GM21619 (cell line): ENCODE measurements around the gene FER.
"Not testable (repeated sequence)": the region's sequence is repeated elsewhere in the genome, so short reads cannot be mapped to it uniquely, and the experiment has no call there.

Experiments used
- ATAC-seq: cut with Tn5 transposase; IDR thresholded peaks from one replicate; pipeline ENCODE4 v1.9.1; 2021; ENCODE audit not compliant: unreplicated experiment

Gene FER

GRCh38 chr5:108869066-108869465 lies 121.4 kb downstream of the FER start:
- ATAC-seq: no peak

GRCh38 chr5:108876451-108876850 lies 128.8 kb downstream of the FER start:
- no peak for ATAC-seq

GRCh38 chr5:108878756-108879155 lies 131.1 kb downstream of the FER start:
- ATAC-seq: no peak

- ATAC-seq: no peak
These were observed 133.4 kb downstream of the FER start for GRCh38 chr5:108881133-108881532.

GRCh38 chr5:108884736-108885135 lies 137.0 kb downstream of the FER start:
- no peak for ATAC-seq

GRCh38 chr5:108898257-108898656 lies 150.6 kb downstream of the FER start:
- ATAC-seq: no peak

GRCh38 chr5:108898707-108899106 lies 151.0 kb downstream of the FER start:
- ATAC-seq: no peak

- not testable (repeated sequence) for ATAC-seq
These were observed 151.5 kb downstream of the FER start for GRCh38 chr5:108899244-108899643.

GRCh38 chr5:108900668-108901067 lies 153.0 kb downstream of the FER start:
- ATAC-seq: no peak

GRCh38 chr5:108905805-108906204 lies 158.1 kb downstream of the FER start:
- peak; percentile 52 for ATAC-seq

- no peak for ATAC-seq
These were observed 162.9 kb downstream of the FER start for GRCh38 chr5:108910627-108911026.

- peak; percentile 62 for ATAC-seq
These were observed 163.4 kb downstream of the FER start for GRCh38 chr5:108911055-108911454.

GRCh38 chr5:108917596-108917995 lies 169.9 kb downstream of the FER start:
- no peak for ATAC-seq

- no peak for ATAC-seq
These were observed 172.1 kb downstream of the FER start for GRCh38 chr5:108919591-108920326.

- ATAC-seq: no peak
These were observed 176.8 kb downstream of the FER start for GRCh38 chr5:108924457-108924961.

- no peak for ATAC-seq
These were observed 177.4 kb downstream of the FER start for GRCh38 chr5:108925073-108925472.

GRCh38 chr5:108930107-108930506 lies 182.4 kb downstream of the FER start:
- ATAC-seq: no peak

- ATAC-seq: no peak
These were observed 187.9 kb downstream of the FER start for GRCh38 chr5:108935611-108936010.

- no peak for ATAC-seq
These were observed 189.5 kb downstream of the FER start for GRCh38 chr5:108937221-108937620.

GRCh38 chr5:108940506-108940905 lies 192.8 kb downstream of the FER start:
- no peak for ATAC-seq

- no peak for ATAC-seq
These were observed 194.0 kb downstream of the FER start for GRCh38 chr5:108941746-108942145.

- ATAC-seq: no peak
These were observed 195.0 kb downstream of the FER start for GRCh38 chr5:108942701-108943100.

- ATAC-seq: no peak
These were observed 197.4 kb downstream of the FER start for GRCh38 chr5:108945094-108945493.
